CD4-positive, alpha-beta T cell treated with Interleukin-2 at 100 ng/mL for 4 hours (primary cell): ENCODE data around the gene AKR1C2.
"Not testable (repeated sequence)": the region's sequence is repeated elsewhere in the genome, so short reads cannot be mapped to it uniquely, and the experiment has no call there.

Experiments
- DNase-seq: peaks from one replicate; pipeline ENCODE4 v3.0.0-alpha.2; 2020; ENCODE audit warnings: low spot score

The AKR1C2 gene

GRCh38 chr10:4988000-4988641 lies 15.5 kb downstream of the AKR1C2 start:
- not testable (repeated sequence) for DNase-seq

- DNase-seq, result no peak
These were observed 18.6 kb downstream of the AKR1C2 start for GRCh38 chr10:4984971-4985594.

GRCh38 chr10:4984223-4984622 lies 19.4 kb downstream of the AKR1C2 start:
- no peak for DNase-seq

GRCh38 chr10:4983615-4984216 lies 19.9 kb downstream of the AKR1C2 start:
- DNase-seq, result no peak

- no peak for DNase-seq
These were observed 20.9 kb downstream of the AKR1C2 start for GRCh38 chr10:4982764-4983226.

GRCh38 chr10:4981722-4982471 lies 21.8 kb downstream of the AKR1C2 start:
- no peak for DNase-seq

- no peak for DNase-seq
These were observed 22.9 kb downstream of the AKR1C2 start for GRCh38 chr10:4980793-4981192.

GRCh38 chr10:4978870-4979269 lies 24.8 kb downstream of the AKR1C2 start:
- no peak for DNase-seq

GRCh38 chr10:4977025-4977424 lies 26.6 kb downstream of the AKR1C2 start:
- DNase-seq, result no peak

GRCh38 chr10:4974400-4974799 lies 29.3 kb downstream of the AKR1C2 start:
- DNase-seq, result not testable (repeated sequence)

- DNase-seq, result not testable (repeated sequence)
These were observed 30.4 kb downstream of the AKR1C2 start for GRCh38 chr10:4973294-4973693.

GRCh38 chr10:4972369-4973142 lies 31.1 kb downstream of the AKR1C2 start:
- not testable (repeated sequence) for DNase-seq

GRCh38 chr10:4970362-4970761 lies 33.3 kb downstream of the AKR1C2 start:
- not testable (repeated sequence) for DNase-seq

GRCh38 chr10:4969289-4969688 lies 34.4 kb downstream of the AKR1C2 start:
- DNase-seq, result not testable (repeated sequence)

- DNase-seq, result not testable (repeated sequence)
These were observed 36.5 kb downstream of the AKR1C2 start for GRCh38 chr10:4967189-4967588.

- DNase-seq, result not testable (repeated sequence)
These were observed 37.9 kb downstream of the AKR1C2 start for GRCh38 chr10:4965763-4966162.

GRCh38 chr10:4963815-4964154 lies 39.9 kb downstream of the AKR1C2 start:
- not testable (repeated sequence) for DNase-seq

GRCh38 chr10:4962876-4963814 lies 40.5 kb downstream of the AKR1C2 start, which contains the start of gene AKR1C1:
TSS of gene AKR1C1 (plus strand) at chr10:4963415. CDS start at chr10:4963445, 30 bp downstream.
- DNase-seq, result not testable (repeated sequence)

GRCh38 chr10:4962308-4962707 lies 41.3 kb downstream of the AKR1C2 start:
- not testable (repeated sequence) for DNase-seq

- DNase-seq, result not testable (repeated sequence)
These were observed 42.1 kb downstream of the AKR1C2 start for GRCh38 chr10:4961558-4961957.
